ENCODE measurements around the gene WDR37.
"Not testable (repeated sequence)": the region's sequence is repeated elsewhere in the genome, so short reads cannot be mapped to it uniquely, and the experiment has no call there.

WDR37 gene

GRCh38 chr10:1158066-1158465, 101.9 kb downstream of the WDR37 start:
- no peak for TF ChIP-seq ZFX (IDR thresholded peaks at IDR 0.05; ENCODE audit: borderline replicate concordance)
- TF ChIP-seq CTCF (IDR thresholded peaks at IDR 0.05): no peak
- H3K27ac ChIP-seq: no peak overlapping the region

- H3K27ac ChIP-seq: not testable (repeated sequence)
These were observed 102.4 kb downstream of the WDR37 start for GRCh38 chr10:1158536-1158935.

- TF ChIP-seq CTCF (IDR thresholded peaks at IDR 0.05): no peak
- TF ChIP-seq ZFX (IDR thresholded peaks at IDR 0.05; ENCODE audit: borderline replicate concordance): no peak
- no peak overlapping the region for H3K27ac ChIP-seq
These were observed 103.2 kb downstream of the WDR37 start for GRCh38 chr10:1159131-1160061.

- H3K27ac ChIP-seq: no peak overlapping the region
- TF ChIP-seq ZFX (IDR thresholded peaks at IDR 0.05; ENCODE audit: borderline replicate concordance) (no peak), CTCF (IDR thresholded peaks at IDR 0.05) (no peak)
These were observed 104.6 kb downstream of the WDR37 start for GRCh38 chr10:1160561-1161314.

- not testable (repeated sequence) for H3K27ac ChIP-seq
These were observed 105.1 kb downstream of the WDR37 start for GRCh38 chr10:1161315-1161673.

- no peak overlapping the region for H3K27ac ChIP-seq
These were observed 106.5 kb downstream of the WDR37 start for GRCh38 chr10:1162481-1163203.

GRCh38 chr10:1163204-1163660, 107.0 kb downstream of the WDR37 start:
- TF ChIP-seq CTCF (IDR thresholded peaks at IDR 0.05): no peak
- no peak for TF ChIP-seq ZFX (IDR thresholded peaks at IDR 0.05; ENCODE audit: borderline replicate concordance)

More at GRCh38 chr10:1162481-1163203, 106.5 kb downstream of the WDR37 start:
- TF ChIP-seq CTCF (IDR thresholded peaks at IDR 0.05): no peak
- TF ChIP-seq ZFX (IDR thresholded peaks at IDR 0.05; ENCODE audit: borderline replicate concordance): no peak

GRCh38 chr10:1163831-1164230, 107.6 kb downstream of the WDR37 start:
- H3K27ac ChIP-seq: no peak overlapping the region
- TF ChIP-seq CTCF (IDR thresholded peaks at IDR 0.05) (no peak), ZFX (IDR thresholded peaks at IDR 0.05; ENCODE audit: borderline replicate concordance) (no peak)

More at GRCh38 chr10:1163204-1163660, 107.0 kb downstream of the WDR37 start:
- no peak overlapping the region for H3K27ac ChIP-seq
